Neural progenitor cell (in vitro differentiated cells): ENCODE measurements around the gene HADH. TPM values are rescaled to one million over a fixed set of nuclear protein-coding genes. Genes with fewer than 3 reads are reported as not detected.

Experiments
- DNase-seq: peaks from one replicate; pipeline ENCODE4 v3.0.0-alpha.2; 2016; ENCODE audit warnings: low spot score
- H2AFZ ChIP-seq: fragments of 200-600 bp; sonication (generic); replicated peaks from 2 replicates; pipeline ENCODE4 v1.6.1; 2016; ENCODE audit warnings: antibody characterized with exemption
- H3F3A ChIP-seq: fragments of 200-600 bp; sonication (generic); 2 replicates; pipeline ENCODE4 v1.6.1; 2016; ENCODE audit warnings: antibody characterized with exemption, low read depth
- H3K27ac ChIP-seq: fragments of 200-600 bp; sonication (generic); 2 replicates; pipeline ENCODE4 v1.5.1; 2016; ENCODE audit warnings: mild to moderate bottlenecking
- H3K27me3 ChIP-seq: fragments of 200-600 bp; sonication (generic); 2 replicates; pipeline ENCODE4 v1.6.1; 2016; ENCODE audit warnings: mild to moderate bottlenecking, moderate library complexity
- H3K36me3 ChIP-seq: fragments of 200-600 bp; sonication (generic); 2 replicates; pipeline ENCODE4 v1.5.1; 2016
- H3K4me1 ChIP-seq: fragments of 200-600 bp; sonication (generic); 2 replicates; pipeline ENCODE4 v1.6.1; 2016; ENCODE audit warnings: mixed run types
- H3K4me2 ChIP-seq: fragments of 200-600 bp; sonication (generic); 2 replicates; pipeline ENCODE4 v1.6.1; 2016
- H3K4me3 ChIP-seq: fragments of 200-600 bp; sonication (generic); 2 replicates; pipeline ENCODE4 v1.5.1; 2016
- H3K79me2 ChIP-seq: fragments of 200-600 bp; sonication (generic); 2 replicates; pipeline ENCODE4 v1.6.1; 2016; ENCODE audit warnings: low read depth
- H3K9ac ChIP-seq: fragments of 200-600 bp; sonication (generic); 2 replicates; pipeline ENCODE4 v1.6.1; 2016
- H3K9me3 ChIP-seq: fragments of 200-600 bp; sonication (generic); 2 replicates; pipeline ENCODE4 v1.5.1; 2016; ENCODE audit warnings: low read depth
- H4K20me1 ChIP-seq: fragments of 200-600 bp; sonication (generic); 2 replicates; pipeline ENCODE4 v1.6.1; 2016; ENCODE audit warnings: low read depth
- H3K27ac Mint-ChIP-seq: 3 replicates; pipeline ENCODE4 v1.8.0; 2021; ENCODE audit warnings: mixed read lengths
- H3K27me3 Mint-ChIP-seq: 2 replicates; pipeline ENCODE4 v1.8.0; 2022; ENCODE audit warnings: low read depth, mild to moderate bottlenecking, inconsistent platforms, moderate library complexity, mixed read lengths; ENCODE audit not compliant: insufficient read depth
- H3K36me3 Mint-ChIP-seq: 3 replicates; pipeline ENCODE4 v1.8.0; 2021; ENCODE audit warnings: mixed read lengths
- H3K4me1 Mint-ChIP-seq: 3 replicates; pipeline ENCODE4 v1.8.0; 2021; ENCODE audit warnings: mixed read lengths
- H3K4me3 Mint-ChIP-seq: 3 replicates; pipeline ENCODE4 v1.8.0; 2021; ENCODE audit warnings: mild to moderate bottlenecking, moderate library complexity, mixed read lengths
- H3K9me3 Mint-ChIP-seq: 3 replicates; pipeline ENCODE4 v1.8.0; 2020; ENCODE audit warnings: mixed read lengths
- CTCF ChIP-seq: fragments of 200-600 bp; sonication (generic); IDR thresholded peaks from 2 replicates; pipeline ENCODE4 v1.5.1; 2017; ENCODE audit warnings: antibody characterized with exemption, mild to moderate bottlenecking
- EZH2 ChIP-seq: fragments of 200-600 bp; sonication (generic); IDR thresholded peaks from 2 replicates; pipeline ENCODE4 v1.6.1; 2017; ENCODE audit warnings: antibody characterized with exemption, mild to moderate bottlenecking, moderate library complexity
- EZH2phosphoT487 ChIP-seq: fragments of 200-600 bp; sonication (generic); IDR thresholded peaks from 2 replicates; pipeline ENCODE4 v1.6.1; 2017; ENCODE audit warnings: antibody characterized with exemption
- total RNA-seq: library from RNA; depleted of rRNA; stranded (reverse); fragments of >200 nt; gene quantifications from 2 replicates; pipeline ENCODE4 v1.2.3, GENCODE V29; 2015; ENCODE audit warnings: low replicate concordance

The HADH gene
- total RNA-seq, 1 donor from 2014 or later, result 49.9 TPM

- H3K9me3 ChIP-seq, result peaks cover 3% of the 10 kb centered on the region
- Mint-ChIP-seq H3K27me3 (no peaks in the 10 kb centered on the region), H3K9me3 (peaks cover 6% of the 10 kb centered on the region), H3K27ac (no peak overlapping the region), H3K36me3 (peaks cover 54% of the 10 kb centered on the region), H3K4me1 (peaks cover 12% of the 10 kb centered on the region), H3K4me3 (no peak overlapping the region)
- peaks cover 45% of the 10 kb centered on the region for H3K79me2 ChIP-seq
- H3K9ac ChIP-seq, result no peak overlapping the region
- no peak for DNase-seq
- H2AFZ ChIP-seq, result no peak overlapping the region
- TF ChIP-seq EZH2phosphoT487 (no peak), CTCF (no peak), EZH2 (no peak)
- no peak overlapping the region for H3K4me3 ChIP-seq
- H3K27ac ChIP-seq, result no peak overlapping the region
- H3K27me3 ChIP-seq, result no peaks in the 10 kb centered on the region
- H3K4me2 ChIP-seq, result no peak overlapping the region
- H3K36me3 ChIP-seq, result no peaks in the 10 kb centered on the region
- no peaks in the 10 kb centered on the region for H3K4me1 ChIP-seq
- H3F3A ChIP-seq, result no peaks in the 10 kb centered on the region
- peaks cover 8% of the 10 kb centered on the region for H4K20me1 ChIP-seq
Measured at GRCh38 chr4:107996949-107997788, 7.5 kb downstream of the HADH start.

GRCh38 chr4:107997794-107998193 is 8.1 kb downstream of the HADH start:
- H3K9me3 Mint-ChIP-seq, result peaks cover 10% of the 10 kb centered on the region
- H3K79me2 ChIP-seq, result peaks cover 40% of the 10 kb centered on the region
- no peak overlapping the region for H3K9ac ChIP-seq
- H3K9me3 ChIP-seq, result peaks cover 3% of the 10 kb centered on the region
- H3K4me3 ChIP-seq, result no peak overlapping the region
- no peak overlapping the region for H3K4me3 Mint-ChIP-seq
- TF ChIP-seq EZH2phosphoT487 (no peak), CTCF (no peak), EZH2 (no peak)
- H3K27ac Mint-ChIP-seq, result peak overlapping the region; percentile 76
- no peaks in the 10 kb centered on the region for H3F3A ChIP-seq
- H3K27me3 ChIP-seq, result no peaks in the 10 kb centered on the region
- no peak overlapping the region for H2AFZ ChIP-seq
- no peaks in the 10 kb centered on the region for H3K27me3 Mint-ChIP-seq
- H3K36me3 Mint-ChIP-seq, result peaks cover 58% of the 10 kb centered on the region
- DNase-seq, result no peak
- H3K36me3 ChIP-seq, result no peaks in the 10 kb centered on the region
- no peak overlapping the region for H3K27ac ChIP-seq
- H4K20me1 ChIP-seq, result peaks cover 2% of the 10 kb centered on the region
- peaks cover 8% of the 10 kb centered on the region for H3K4me1 Mint-ChIP-seq
- no peaks in the 10 kb centered on the region for H3K4me1 ChIP-seq
- H3K4me2 ChIP-seq, result no peak overlapping the region

- Mint-ChIP-seq H3K9me3 (peaks cover 16% of the 10 kb centered on the region), H3K4me3 (no peak overlapping the region), H3K4me1 (peaks cover 4% of the 10 kb centered on the region), H3K36me3 (peaks cover 73% of the 10 kb centered on the region), H3K27ac (no peak overlapping the region), H3K27me3 (peaks cover 3% of the 10 kb centered on the region)
- Histone ChIP-seq H3K4me2 (no peak overlapping the region), H3K9me3 (peaks cover 3% of the 10 kb centered on the region), H3K4me1 (no peaks in the 10 kb centered on the region), H3K4me3 (no peak overlapping the region), H2AFZ (no peak overlapping the region), H3K27ac (no peak overlapping the region), H3K79me2 (peaks cover 18% of the 10 kb centered on the region), H4K20me1 (no peaks in the 10 kb centered on the region), H3K9ac (no peak overlapping the region), H3K27me3 (no peaks in the 10 kb centered on the region), H3F3A (no peaks in the 10 kb centered on the region), H3K36me3 (no peaks in the 10 kb centered on the region)
- no peak for TF ChIP-seq CTCF
- TF ChIP-seq EZH2phosphoT487, result no peak
- no peak for TF ChIP-seq EZH2
- DNase-seq, result no peak
Measured at GRCh38 chr4:107999932-108000539, 10.3 kb downstream of the HADH start.
